Activated naive CD8-positive, alpha-beta T cell treated with anti-CD3 and anti-CD28 coated beads, Interleukin-2, amount 50 U/mL, for 24 hours (primary cell): ENCODE data around the gene ZFX.
"Not testable (repeated sequence)": the region's sequence is repeated elsewhere in the genome, so short reads cannot be mapped to it uniquely, and the experiment has no call there.

Experiments used
- ATAC-seq: fragments of 150-1000 bp; cut with Tn5 transposase; one replicate; pipeline ENCODE4 v1.10.0; 2021
- DNase-seq: peaks from one replicate; pipeline ENCODE4 v3.0.0; 2021
- H3K27ac Mint-ChIP-seq: one replicate; pipeline ENCODE4 v1.8.0; 2021; ENCODE audit warnings: mild to moderate bottlenecking, mixed read lengths
- H3K27me3 Mint-ChIP-seq: one replicate; pipeline ENCODE4 v1.8.0; 2021; ENCODE audit warnings: mixed read lengths
- H3K36me3 Mint-ChIP-seq: one replicate; pipeline ENCODE4 v1.8.0; 2021; ENCODE audit warnings: low read depth, mixed read lengths
- H3K4me1 Mint-ChIP-seq: one replicate; pipeline ENCODE4 v1.8.0; 2021; ENCODE audit warnings: mixed read lengths
- H3K4me3 Mint-ChIP-seq: one replicate; pipeline ENCODE4 v1.8.0; 2021; ENCODE audit warnings: mild to moderate bottlenecking, moderate library complexity, mixed read lengths
- H3K9me3 Mint-ChIP-seq: one replicate; pipeline ENCODE4 v1.8.0; 2021; ENCODE audit warnings: mixed read lengths

ZFX gene

GRCh38 chrX:24146283-24146949 is 3.1 kb upstream of the ZFX start:
- DNase-seq (no peak), ATAC-seq (no peak)
- Mint-ChIP-seq H3K9me3 (no peaks in the 10 kb centered on the region), H3K36me3 (peaks cover 5% of the 10 kb centered on the region), H3K4me1 (peaks cover 39% of the 10 kb centered on the region), H3K27ac (no peak overlapping the region), H3K27me3 (no peaks in the 10 kb centered on the region), H3K4me3 (peak overlapping the region; percentile 5)

DNA sequence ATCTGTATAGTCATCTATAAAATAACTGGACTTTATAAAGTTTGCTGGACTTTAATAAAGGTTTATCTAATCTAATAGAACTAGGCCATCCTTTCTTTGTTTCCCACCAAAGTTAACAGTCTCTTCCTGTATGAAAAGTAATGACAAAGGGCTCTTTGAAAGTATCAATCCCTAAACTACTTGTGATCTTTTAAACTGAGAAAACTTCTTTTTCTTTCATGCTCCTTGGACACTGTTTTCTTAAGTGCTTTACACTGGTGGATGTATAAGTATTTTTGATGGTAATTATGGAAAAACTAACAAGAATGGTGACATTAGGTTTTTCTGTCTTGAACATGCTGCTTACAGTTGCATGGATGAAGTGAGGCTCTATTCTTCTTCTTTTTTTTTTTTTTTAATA is 2.4 kb upstream of the ZFX start:
- Mint-ChIP-seq H3K9me3 (no peaks in the 10 kb centered on the region), H3K4me1 (peaks cover 44% of the 10 kb centered on the region), H3K27me3 (no peaks in the 10 kb centered on the region), H3K36me3 (peaks cover 8% of the 10 kb centered on the region), H3K4me3 (peak overlapping the region; percentile 29), H3K27ac (peak overlapping the region; percentile 71)
- no peak for ATAC-seq
- DNase-seq = no peak

DNA sequence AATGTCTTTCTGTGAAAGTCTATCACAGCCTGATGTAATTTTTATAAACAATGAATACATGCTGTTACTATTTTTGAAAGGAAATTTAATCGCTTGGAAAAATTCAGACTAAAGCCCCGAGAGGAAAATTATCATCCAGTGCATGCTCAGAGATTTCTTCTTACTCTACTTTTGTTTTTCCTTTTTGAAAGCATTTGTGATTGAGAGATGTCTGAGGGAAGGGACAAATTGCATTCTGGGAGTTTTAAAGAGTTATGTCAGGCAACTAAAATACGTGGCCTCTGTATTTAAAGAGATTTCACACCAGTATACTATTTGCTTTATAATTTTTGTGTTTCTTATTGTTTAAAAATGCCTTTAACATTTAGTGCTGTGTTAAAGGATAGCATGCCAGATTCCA is 1.4 kb upstream of the ZFX start:
- ATAC-seq (no peak), DNase-seq (no peak)
- H3K27me3 Mint-ChIP-seq = no peaks in the 10 kb centered on the region
- H3K4me3 Mint-ChIP-seq = peak overlapping the region; percentile 75
- H3K4me1 Mint-ChIP-seq = peaks cover 54% of the 10 kb centered on the region
- no peaks in the 10 kb centered on the region for H3K9me3 Mint-ChIP-seq
- H3K27ac Mint-ChIP-seq = peak overlapping the region; percentile 90
- peaks cover 17% of the 10 kb centered on the region for H3K36me3 Mint-ChIP-seq

DNA sequence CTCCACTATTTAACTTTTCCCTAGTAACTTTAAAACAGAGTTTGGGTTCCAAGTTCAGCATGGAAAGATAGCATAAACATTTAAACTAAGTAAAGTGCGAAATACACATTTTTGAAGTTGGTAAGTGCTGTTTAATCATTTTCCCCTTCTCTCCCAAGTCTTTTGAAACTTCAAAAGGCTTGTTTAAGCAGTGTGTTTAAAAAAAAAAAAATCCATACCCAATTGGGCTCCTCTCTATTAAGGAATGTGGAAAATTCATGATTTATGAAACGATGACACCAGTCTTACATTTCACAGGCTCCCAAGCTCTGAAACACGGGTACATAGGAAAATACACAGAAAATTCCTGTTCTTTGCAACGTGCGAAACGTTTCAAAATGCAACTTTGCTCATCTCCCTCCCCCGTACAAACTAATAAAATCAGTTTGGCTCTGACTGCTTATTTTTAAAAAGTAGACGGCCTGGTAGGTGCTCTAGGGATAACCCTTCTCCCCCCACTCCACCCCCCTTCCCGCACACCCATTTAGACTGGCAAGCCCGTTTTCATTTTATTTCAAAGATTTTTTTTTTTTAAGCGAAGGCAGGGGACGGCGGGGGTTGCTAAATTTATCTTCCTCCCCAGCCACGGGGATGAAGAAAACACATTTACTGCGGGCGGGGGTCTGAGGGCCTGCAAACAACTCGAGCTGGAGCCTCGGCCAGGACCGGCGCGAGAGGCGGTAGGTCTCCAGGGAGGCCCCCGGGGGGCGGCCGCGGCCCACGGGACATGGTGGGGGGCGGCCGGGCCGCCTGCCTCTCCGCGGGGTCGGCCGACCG is 786 bp upstream of the ZFX start:
- DNase-seq (no peak), ATAC-seq (no peak)
- Mint-ChIP-seq H3K27ac (peak overlapping the region; percentile 90), H3K27me3 (no peaks in the 10 kb centered on the region), H3K4me3 (peak overlapping the region; percentile 75), H3K36me3 (peaks cover 20% of the 10 kb centered on the region), H3K9me3 (no peaks in the 10 kb centered on the region), H3K4me1 (peaks cover 60% of the 10 kb centered on the region)

GRCh38 chrX:24150051-24150790 is 692 bp downstream of the ZFX start:
- Mint-ChIP-seq H3K4me1 (peaks cover 65% of the 10 kb centered on the region), H3K27ac (peak overlapping the region; percentile 88), H3K27me3 (no peaks in the 10 kb centered on the region), H3K36me3 (peaks cover 20% of the 10 kb centered on the region), H3K9me3 (no peaks in the 10 kb centered on the region), H3K4me3 (peak overlapping the region; percentile 87)
- DNase-seq = peak; percentile 77
- ATAC-seq = peak; percentile 74

GRCh38 chrX:24150898-24151297 is 1.4 kb downstream of the ZFX start:
- no peak for DNase-seq
- Mint-ChIP-seq H3K36me3 (peaks cover 22% of the 10 kb centered on the region), H3K4me3 (peak overlapping the region; percentile 87), H3K27me3 (no peaks in the 10 kb centered on the region), H3K27ac (peak overlapping the region; percentile 88), H3K9me3 (no peaks in the 10 kb centered on the region), H3K4me1 (peaks cover 63% of the 10 kb centered on the region)
- ATAC-seq = no peak

DNA sequence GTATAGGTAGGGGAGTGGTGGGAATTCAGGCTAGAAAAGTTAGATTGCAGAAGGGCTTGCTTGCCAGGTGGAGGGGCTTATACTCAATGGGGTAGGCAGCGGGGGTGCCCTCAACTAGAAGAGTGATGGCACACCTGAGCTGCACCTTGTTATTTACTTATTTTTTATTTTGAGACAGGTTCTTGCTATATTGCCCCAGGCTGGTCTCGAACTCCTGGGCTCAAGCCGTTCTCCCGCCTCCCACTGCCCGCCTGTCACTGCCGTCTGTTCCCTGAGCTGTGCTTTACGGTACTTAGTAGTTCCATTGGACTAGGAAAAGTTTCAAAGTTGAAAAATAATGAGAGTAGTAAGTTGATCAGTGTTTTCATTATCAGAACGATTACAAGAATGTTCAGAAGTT is 2.0 kb downstream of the ZFX start:
- peaks cover 24% of the 10 kb centered on the region for H3K36me3 Mint-ChIP-seq
- DNase-seq (no peak), ATAC-seq (no peak)
- H3K9me3 Mint-ChIP-seq = no peaks in the 10 kb centered on the region
- no peaks in the 10 kb centered on the region for H3K27me3 Mint-ChIP-seq
- H3K4me3 Mint-ChIP-seq = peak overlapping the region; percentile 87
- H3K27ac Mint-ChIP-seq = peak overlapping the region; percentile 88
- H3K4me1 Mint-ChIP-seq = peaks cover 64% of the 10 kb centered on the region

GRCh38 chrX:24153178-24153795 is 3.8 kb downstream of the ZFX start:
- Mint-ChIP-seq H3K4me1 (peaks cover 59% of the 10 kb centered on the region), H3K4me3 (peak overlapping the region; percentile 87), H3K9me3 (no peaks in the 10 kb centered on the region)

DNA sequence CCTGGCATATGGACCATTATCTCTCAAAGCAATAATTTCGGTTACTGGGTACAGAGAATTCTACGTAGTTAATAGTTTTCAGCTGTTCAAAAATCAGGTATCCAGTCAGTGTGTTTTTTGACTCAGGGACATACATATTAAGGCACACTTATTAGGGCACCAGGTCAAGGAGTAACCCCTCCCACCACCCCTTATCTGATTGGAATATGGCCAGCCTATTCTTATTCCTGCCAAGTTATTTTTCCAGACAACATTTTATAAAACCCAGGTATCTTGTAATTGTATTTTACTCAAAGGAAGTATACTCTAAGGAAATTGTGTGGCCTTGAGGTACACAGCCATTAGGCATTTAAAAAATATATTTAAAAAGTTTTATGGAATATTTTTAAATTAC is 4.3 kb downstream of the ZFX start:
- no peak for ATAC-seq
- H3K27ac Mint-ChIP-seq = peak overlapping the region; percentile 87
- no peak for DNase-seq
- H3K4me1 Mint-ChIP-seq = peaks cover 56% of the 10 kb centered on the region
- peak overlapping the region; percentile 87 for H3K4me3 Mint-ChIP-seq
- no peaks in the 10 kb centered on the region for H3K9me3 Mint-ChIP-seq
- H3K36me3 Mint-ChIP-seq = peaks cover 29% of the 10 kb centered on the region
- no peaks in the 10 kb centered on the region for H3K27me3 Mint-ChIP-seq

More at GRCh38 chrX:24153178-24153795, 3.8 kb downstream of the ZFX start:
- peaks cover 29% of the 10 kb centered on the region for H3K36me3 Mint-ChIP-seq
- ATAC-seq (no peak), DNase-seq (peak; percentile 12)
- peak overlapping the region; percentile 87 for H3K27ac Mint-ChIP-seq
- no peaks in the 10 kb centered on the region for H3K27me3 Mint-ChIP-seq

- H3K4me1 Mint-ChIP-seq = peaks cover 61% of the 10 kb centered on the region
- DNase-seq (no peak), ATAC-seq (no peak)
- H3K4me3 Mint-ChIP-seq = no peak overlapping the region
- no peak overlapping the region for H3K27ac Mint-ChIP-seq
- H3K27me3 Mint-ChIP-seq = no peaks in the 10 kb centered on the region
- no peaks in the 10 kb centered on the region for H3K9me3 Mint-ChIP-seq
- peaks cover 29% of the 10 kb centered on the region for H3K36me3 Mint-ChIP-seq
Observed at GRCh38 chrX:24154490-24155034, 5.0 kb downstream of the ZFX start.

DNA sequence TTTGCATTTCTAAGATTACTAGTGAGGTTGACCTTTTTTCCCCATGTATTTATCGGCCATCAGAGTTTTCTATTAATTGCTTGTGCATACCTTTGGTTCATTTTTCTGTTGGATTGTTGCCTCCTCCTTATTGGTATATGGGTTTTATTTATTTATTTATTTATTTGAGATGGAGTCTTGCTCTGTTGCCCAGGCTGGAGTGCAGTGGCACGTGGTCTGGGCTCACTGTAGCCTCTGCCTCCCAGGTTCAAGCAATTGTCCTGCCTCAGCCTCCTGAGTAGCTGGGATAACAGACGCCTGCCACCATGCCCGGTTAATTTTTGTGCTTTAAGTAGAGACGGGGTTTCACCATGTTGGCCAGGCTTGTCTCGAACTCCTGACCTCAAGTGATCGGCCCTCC is 6.2 kb downstream of the ZFX start:
- not testable (repeated sequence) for DNase-seq, ATAC-seq, H3K9me3 Mint-ChIP-seq, H3K27me3 Mint-ChIP-seq, H3K4me3 Mint-ChIP-seq, H3K27ac Mint-ChIP-seq
- peaks cover 66% of the 10 kb centered on the region for H3K4me1 Mint-ChIP-seq
- peaks cover 31% of the 10 kb centered on the region for H3K36me3 Mint-ChIP-seq

DNA sequence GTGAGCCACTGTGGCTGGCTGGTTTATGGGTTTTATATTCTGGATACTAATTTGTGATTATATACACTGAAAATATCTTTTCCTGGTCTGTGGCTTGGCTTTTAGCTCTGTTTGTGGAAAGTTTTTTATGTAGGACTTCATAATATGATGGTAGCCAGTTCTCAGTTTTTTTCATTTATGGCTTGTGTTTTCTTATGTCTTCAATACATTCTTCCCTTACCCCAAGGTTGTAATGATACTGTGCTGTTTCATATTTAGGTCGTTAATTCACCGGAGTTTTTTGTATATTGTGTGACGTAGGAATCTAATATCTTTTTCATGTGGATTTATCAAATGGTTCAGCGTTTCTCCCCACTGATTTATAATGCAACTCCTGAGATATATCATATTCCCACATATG is 6.6 kb downstream of the ZFX start:
- DNase-seq = no peak
- Mint-ChIP-seq H3K4me1 (peaks cover 66% of the 10 kb centered on the region), H3K9me3 (no peaks in the 10 kb centered on the region), H3K27me3 (no peaks in the 10 kb centered on the region), H3K4me3 (no peak overlapping the region), H3K36me3 (peaks cover 27% of the 10 kb centered on the region), H3K27ac (peak overlapping the region; percentile 76)
- ATAC-seq = no peak

DNA sequence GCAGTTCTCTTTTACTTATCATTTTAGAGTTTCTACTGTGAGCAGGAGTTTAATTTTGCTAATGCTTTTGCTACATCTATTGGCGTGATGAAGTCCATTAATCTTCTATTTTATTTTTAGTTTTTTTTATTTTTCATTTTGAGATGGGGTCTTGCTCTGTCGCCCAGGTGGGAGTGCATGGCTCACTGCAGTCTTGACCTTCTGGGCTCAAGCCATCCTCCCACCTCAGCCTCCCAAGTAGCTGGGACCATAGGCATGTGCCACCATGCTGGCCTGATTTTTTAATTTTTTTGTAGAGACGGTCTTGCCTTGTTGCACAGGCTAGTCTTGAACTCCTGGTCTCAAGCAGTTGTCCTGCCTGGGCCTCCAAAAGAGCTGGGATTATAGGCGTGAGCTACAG is 9.4 kb downstream of the ZFX start:
- DNase-seq = no peak
- ATAC-seq = no peak
- Mint-ChIP-seq H3K4me1 (peaks cover 45% of the 10 kb centered on the region), H3K9me3 (no peaks in the 10 kb centered on the region), H3K4me3 (no peak overlapping the region), H3K27me3 (no peaks in the 10 kb centered on the region), H3K36me3 (peaks cover 17% of the 10 kb centered on the region), H3K27ac (no peak overlapping the region)

DNA sequence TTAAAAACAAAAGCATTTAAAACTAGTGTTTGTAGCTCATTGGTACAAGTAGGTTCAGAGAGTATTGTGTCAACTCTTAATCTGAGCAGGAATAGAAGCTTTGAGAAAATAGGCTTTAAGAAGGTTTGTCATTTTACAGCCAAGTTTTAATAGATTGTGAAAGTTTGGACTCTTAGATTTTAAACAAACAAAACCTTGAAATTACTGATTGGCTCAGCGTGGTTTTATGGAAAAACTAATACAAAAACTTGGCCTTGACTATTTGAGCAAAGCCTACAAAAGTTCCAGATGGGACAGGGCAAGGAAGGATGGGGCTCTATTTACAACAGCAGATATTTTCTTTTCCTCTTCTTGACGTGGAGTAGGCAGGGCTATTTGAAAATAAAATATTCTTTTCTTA is 16.5 kb downstream of the ZFX start:
- Mint-ChIP-seq H3K27me3 (no peaks in the 10 kb centered on the region), H3K4me1 (peaks cover 60% of the 10 kb centered on the region), H3K27ac (no peak overlapping the region), H3K4me3 (no peak overlapping the region), H3K9me3 (no peaks in the 10 kb centered on the region), H3K36me3 (peaks cover 12% of the 10 kb centered on the region)
- ATAC-seq = no peak
- no peak for DNase-seq
